ENCODE results near the gene TBC1D19.

GRCh38 chr4:26663888-26664287, 80.0 kb downstream of the TBC1D19 start:
- TF ChIP-seq POLR2A (IDR thresholded peaks at IDR 0.05) (no peak), CTCF (IDR thresholded peaks at IDR 0.05 in 4 of 5, conservative IDR thresholded peaks at IDR 0.05 in 1 of 5) (no peak)
